Measurements from ENCODE around the gene SWT1.

Gene SWT1

DNA sequence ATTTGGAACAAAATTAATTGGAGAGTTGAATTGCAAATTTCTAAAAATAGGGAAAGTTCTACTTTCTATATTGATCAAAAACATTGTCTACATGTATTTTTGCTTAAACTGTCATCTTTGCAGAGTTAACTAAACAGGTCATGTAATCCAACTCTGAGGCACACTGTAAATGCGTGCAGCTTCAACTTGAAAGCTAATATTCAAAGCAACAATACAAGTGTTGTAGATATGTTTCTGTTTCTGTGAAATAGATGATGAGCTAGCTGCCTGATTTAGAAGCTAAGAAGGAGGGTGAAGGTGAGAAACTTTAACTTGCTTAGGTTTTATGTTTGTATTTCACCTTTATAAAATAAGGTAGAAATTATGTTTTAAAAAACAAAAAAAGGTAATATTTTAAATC, 82.9 kb downstream of the SWT1 start:
- no peak overlapping the region for H2BK12ac ChIP-seq (ENCODE audit: low read length)
- H3K9ac ChIP-seq (ENCODE audit: low read depth, low read length, poor library complexity): no peak overlapping the region
- WGBS, 2 donors (ENCODE audit: extremely low coverage in 2 of 2, insufficient read length in 2 of 2, insufficient replicate concordance in 1 of 2): no CpG with 5 or more reads among the region's 1 CpG
- H2AK5ac ChIP-seq (ENCODE audit: low read depth, low read length): no peak overlapping the region
- H3K27ac ChIP-seq (replicated peaks; ENCODE audit: low read length): no peak overlapping the region
- no peaks in the 10 kb centered on the region for H3K79me1 ChIP-seq (ENCODE audit: low read depth, low read length)
- no peak overlapping the region for H4K8ac ChIP-seq (ENCODE audit: low read depth, low read length)
- H2BK120ac ChIP-seq (ENCODE audit: low read depth, low read length): no peak overlapping the region
- no peak overlapping the region for H4K91ac ChIP-seq (ENCODE audit: low read depth, low read length, poor library complexity)
- H3K4me1 ChIP-seq (ENCODE audit: control insufficient read depth in 2 of 2, insufficient read depth in 1 of 2, low read depth in 1 of 2, low read length in 2 of 2): no peaks in the 10 kb centered on the region
- H2BK15ac ChIP-seq (ENCODE audit: low read length): no peak overlapping the region
- H3K14ac ChIP-seq (ENCODE audit: low read length): no peak overlapping the region
- H3K27me3 ChIP-seq (ENCODE audit: control insufficient read depth in 3 of 3, insufficient read depth in 3 of 3, low read depth in 1 of 3, low read length in 3 of 3): no peaks in the 10 kb centered on the region
- no peak overlapping the region for H3K4me2 ChIP-seq (ENCODE audit: insufficient read depth, low read length, poor library complexity, severe bottlenecking)
- H3K4me3 ChIP-seq (ENCODE audit: low read length in 2 of 2): no peak overlapping the region
- DNase-seq (ENCODE audit: low spot score): no peak
- no peak overlapping the region for H3K18ac ChIP-seq (ENCODE audit: low read length)
- no peak overlapping the region for H2BK5ac ChIP-seq (ENCODE audit: low read length)
- H3K36me3 ChIP-seq (replicated peaks in 1 of 2; ENCODE audit: control insufficient read depth in 2 of 2, insufficient read depth in 2 of 2, low read length in 2 of 2): no peaks in the 10 kb centered on the region
- no peak overlapping the region for H3K23ac ChIP-seq (ENCODE audit: low read depth, low read length, poor library complexity)
- H3K9me3 ChIP-seq (replicated peaks in 1 of 2; ENCODE audit: control insufficient read depth in 2 of 2, insufficient read depth in 1 of 2, low read depth in 1 of 2, low read length in 2 of 2): no peaks in the 10 kb centered on the region
- H2AFZ ChIP-seq (ENCODE audit: low read length): no peak overlapping the region
- H3K4ac ChIP-seq (ENCODE audit: low read length): no peak overlapping the region

DNA sequence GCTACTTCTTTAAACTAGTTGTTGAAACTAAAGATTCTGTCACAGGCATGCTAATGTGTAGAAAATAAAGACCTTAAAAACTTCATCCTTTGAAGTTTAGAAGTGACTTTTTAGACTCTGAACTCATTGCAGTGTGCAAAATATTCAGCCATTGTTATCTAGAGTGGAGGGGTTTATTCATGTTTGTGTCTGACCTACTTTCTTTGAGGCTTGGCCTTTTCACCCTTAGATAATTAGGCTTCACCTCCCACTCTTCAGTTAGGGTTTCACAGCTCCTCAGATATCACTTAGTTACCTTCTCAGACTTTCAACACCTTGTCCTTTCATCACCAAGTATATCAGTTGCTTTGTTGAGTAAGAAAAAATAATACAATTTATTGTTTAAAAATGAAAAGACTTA, 84.2 kb downstream of the SWT1 start:
- H2BK15ac ChIP-seq (ENCODE audit: low read length): no peak overlapping the region
- no peak overlapping the region for H3K14ac ChIP-seq (ENCODE audit: low read length)
- H3K36me3 ChIP-seq (replicated peaks in 1 of 2; ENCODE audit: control insufficient read depth in 2 of 2, insufficient read depth in 2 of 2, low read length in 2 of 2): no peaks in the 10 kb centered on the region
- no peak overlapping the region for H3K23ac ChIP-seq (ENCODE audit: low read depth, low read length, poor library complexity)
- no peak overlapping the region for H3K4me2 ChIP-seq (ENCODE audit: insufficient read depth, low read length, poor library complexity, severe bottlenecking)
- peak; percentile 0 for DNase-seq (ENCODE audit: low spot score)
- H3K4me1 ChIP-seq (ENCODE audit: control insufficient read depth in 2 of 2, insufficient read depth in 1 of 2, low read depth in 1 of 2, low read length in 2 of 2): no peaks in the 10 kb centered on the region
- H4K91ac ChIP-seq (ENCODE audit: low read depth, low read length, poor library complexity): no peak overlapping the region
- H3K9ac ChIP-seq (ENCODE audit: low read depth, low read length, poor library complexity): no peak overlapping the region
- H3K4me3 ChIP-seq (ENCODE audit: low read length in 2 of 2): no peak overlapping the region
- no peak overlapping the region for H3K4ac ChIP-seq (ENCODE audit: low read length)
- peaks cover under 1% of the 10 kb centered on the region for H3K79me1 ChIP-seq (ENCODE audit: low read depth, low read length)
- no peak overlapping the region for H2AFZ ChIP-seq (ENCODE audit: low read length)
- no peak overlapping the region for H2BK5ac ChIP-seq (ENCODE audit: low read length)
- no peaks in the 10 kb centered on the region for H3K27me3 ChIP-seq (ENCODE audit: control insufficient read depth in 3 of 3, insufficient read depth in 3 of 3, low read depth in 1 of 3, low read length in 3 of 3)
- H2BK12ac ChIP-seq (ENCODE audit: low read length): no peak overlapping the region
- H2BK120ac ChIP-seq (ENCODE audit: low read depth, low read length): no peak overlapping the region
- no peaks in the 10 kb centered on the region for H3K9me3 ChIP-seq (replicated peaks in 1 of 2; ENCODE audit: control insufficient read depth in 2 of 2, insufficient read depth in 1 of 2, low read depth in 1 of 2, low read length in 2 of 2)
- H2AK5ac ChIP-seq (ENCODE audit: low read depth, low read length): no peak overlapping the region
- no peak overlapping the region for H4K8ac ChIP-seq (ENCODE audit: low read depth, low read length)
- no peak overlapping the region for H3K27ac ChIP-seq (replicated peaks; ENCODE audit: low read length)
- H3K18ac ChIP-seq (ENCODE audit: low read length): no peak overlapping the region

DNA sequence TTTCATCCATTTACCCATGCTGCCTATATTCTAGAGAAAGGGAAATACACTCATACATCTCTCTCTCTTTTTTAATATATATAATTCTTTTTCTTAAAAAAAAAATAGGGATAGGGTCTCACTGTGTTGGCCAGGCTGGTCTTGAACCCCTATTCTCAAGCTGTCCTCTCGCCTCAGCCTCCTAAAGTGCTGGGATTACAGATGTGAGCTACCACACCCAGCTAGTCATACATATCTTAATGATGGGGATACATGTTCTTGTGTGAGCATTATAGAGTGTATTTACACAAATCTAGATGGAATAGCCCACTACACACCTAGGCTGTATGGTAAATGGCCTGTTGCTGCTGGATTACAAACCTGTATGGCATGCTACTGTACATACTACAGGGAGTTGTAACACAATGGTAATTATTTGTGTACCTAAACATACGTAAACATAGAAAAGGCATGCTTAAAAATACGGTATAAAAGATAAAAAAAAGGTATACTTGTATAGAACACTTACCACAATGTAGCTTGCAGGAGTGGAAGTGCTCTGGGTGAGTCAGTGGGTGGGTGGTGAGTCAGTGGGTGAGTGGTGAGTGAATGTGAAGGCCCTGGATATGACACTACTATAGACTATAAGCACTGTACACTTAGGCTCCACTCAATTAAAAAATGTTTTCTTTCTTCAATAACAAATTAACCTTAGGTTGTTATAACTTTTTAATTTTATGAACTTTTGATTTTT, 87.2 kb downstream of the SWT1 start:
- H3K79me1 ChIP-seq (ENCODE audit: low read depth, low read length): peaks cover 2% of the 10 kb centered on the region
- no peak for DNase-seq (ENCODE audit: low spot score)
- H3K4ac ChIP-seq (ENCODE audit: low read length): no peak overlapping the region
- H2BK12ac ChIP-seq (ENCODE audit: low read length): no peak overlapping the region
- H3K18ac ChIP-seq (ENCODE audit: low read length): no peak overlapping the region
- no peaks in the 10 kb centered on the region for H3K4me1 ChIP-seq (ENCODE audit: control insufficient read depth in 2 of 2, insufficient read depth in 1 of 2, low read depth in 1 of 2, low read length in 2 of 2)
- H3K4me3 ChIP-seq (ENCODE audit: low read length in 2 of 2): no peak overlapping the region
- H4K91ac ChIP-seq (ENCODE audit: low read depth, low read length, poor library complexity): no peak overlapping the region
- no peak overlapping the region for H3K14ac ChIP-seq (ENCODE audit: low read length)
- H2BK15ac ChIP-seq (ENCODE audit: low read length): no peak overlapping the region
- H3K9me3 ChIP-seq (replicated peaks in 1 of 2; ENCODE audit: control insufficient read depth in 2 of 2, insufficient read depth in 1 of 2, low read depth in 1 of 2, low read length in 2 of 2): no peaks in the 10 kb centered on the region
- H3K27ac ChIP-seq (replicated peaks; ENCODE audit: low read length): no peak overlapping the region
- H2AFZ ChIP-seq (ENCODE audit: low read length): no peak overlapping the region
- no peak overlapping the region for H4K8ac ChIP-seq (ENCODE audit: low read depth, low read length)
- no peaks in the 10 kb centered on the region for H3K36me3 ChIP-seq (replicated peaks in 1 of 2; ENCODE audit: control insufficient read depth in 2 of 2, insufficient read depth in 2 of 2, low read length in 2 of 2)
- no CpG with 5 or more reads among the region's 3 CpGs for WGBS, 2 donors (ENCODE audit: extremely low coverage in 2 of 2, insufficient read length in 2 of 2, insufficient replicate concordance in 1 of 2)
- no peak overlapping the region for H2AK5ac ChIP-seq (ENCODE audit: low read depth, low read length)
- H2BK5ac ChIP-seq (ENCODE audit: low read length): no peak overlapping the region
- H3K9ac ChIP-seq (ENCODE audit: low read depth, low read length, poor library complexity): no peak overlapping the region
- H2BK120ac ChIP-seq (ENCODE audit: low read depth, low read length): no peak overlapping the region
- H3K23ac ChIP-seq (ENCODE audit: low read depth, low read length, poor library complexity): no peak overlapping the region
- H3K4me2 ChIP-seq (ENCODE audit: insufficient read depth, low read length, poor library complexity, severe bottlenecking): no peak overlapping the region
- H3K27me3 ChIP-seq (ENCODE audit: control insufficient read depth in 3 of 3, insufficient read depth in 3 of 3, low read depth in 1 of 3, low read length in 3 of 3): no peaks in the 10 kb centered on the region

DNA sequence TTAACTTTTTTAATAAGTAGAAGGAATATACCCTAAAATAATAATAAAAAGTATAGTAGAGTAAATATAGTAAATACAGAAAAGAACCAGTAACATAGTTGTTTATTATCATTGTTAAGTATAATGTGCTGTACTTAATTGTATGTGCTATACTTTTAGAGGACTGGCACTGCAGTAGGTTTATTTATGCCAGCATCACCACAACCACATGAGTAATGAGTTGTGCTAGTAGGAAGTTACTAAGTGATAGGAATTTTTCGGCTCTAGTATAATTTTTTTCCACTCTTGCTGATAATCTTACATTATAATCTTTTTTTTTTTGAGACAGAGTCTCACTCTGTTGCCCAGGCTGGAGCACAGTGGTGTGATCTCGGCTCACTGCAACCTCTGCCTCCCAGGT, 88.5 kb downstream of the SWT1 start:
- Histone ChIP-seq H4K8ac (ENCODE audit: low read depth, low read length) (no peak overlapping the region), H3K79me1 (ENCODE audit: low read depth, low read length) (peaks cover 2% of the 10 kb centered on the region), H3K14ac (ENCODE audit: low read length) (no peak overlapping the region), H2AFZ (ENCODE audit: low read length) (no peak overlapping the region), H2BK12ac (ENCODE audit: low read length) (no peak overlapping the region), H3K4ac (ENCODE audit: low read length) (no peak overlapping the region), H3K27me3 (ENCODE audit: control insufficient read depth in 3 of 3, insufficient read depth in 3 of 3, low read depth in 1 of 3, low read length in 3 of 3) (no peaks in the 10 kb centered on the region), H3K18ac (ENCODE audit: low read length) (no peak overlapping the region), H3K9me3 (replicated peaks in 1 of 2; ENCODE audit: control insufficient read depth in 2 of 2, insufficient read depth in 1 of 2, low read depth in 1 of 2, low read length in 2 of 2) (no peaks in the 10 kb centered on the region), H3K36me3 (replicated peaks in 1 of 2; ENCODE audit: control insufficient read depth in 2 of 2, insufficient read depth in 2 of 2, low read length in 2 of 2) (no peaks in the 10 kb centered on the region), H2BK120ac (ENCODE audit: low read depth, low read length) (no peak overlapping the region), H3K23ac (ENCODE audit: low read depth, low read length, poor library complexity) (no peak overlapping the region), H3K27ac (replicated peaks; ENCODE audit: low read length) (no peak overlapping the region), H2AK5ac (ENCODE audit: low read depth, low read length) (no peak overlapping the region), H3K9ac (ENCODE audit: low read depth, low read length, poor library complexity) (no peak overlapping the region), H3K4me1 (ENCODE audit: control insufficient read depth in 2 of 2, insufficient read depth in 1 of 2, low read depth in 1 of 2, low read length in 2 of 2) (no peaks in the 10 kb centered on the region), H2BK15ac (ENCODE audit: low read length) (no peak overlapping the region), H4K91ac (ENCODE audit: low read depth, low read length, poor library complexity) (no peak overlapping the region), H3K4me3 (ENCODE audit: low read length in 2 of 2) (no peak overlapping the region), H2BK5ac (ENCODE audit: low read length) (no peak overlapping the region), H3K4me2 (ENCODE audit: insufficient read depth, low read length, poor library complexity, severe bottlenecking) (no peak overlapping the region)
- DNase-seq (ENCODE audit: low spot score): no peak
- no CpG with 5 or more reads among the region's 2 CpGs for WGBS, 2 donors (ENCODE audit: extremely low coverage in 2 of 2, insufficient read length in 2 of 2, insufficient replicate concordance in 1 of 2)

All from neuronal stem cell (in vitro differentiated cells).